NCI-H1092 treated with DMSO at 0.1 percent for 48 hours (cell line): ENCODE measurements around the gene SUSD3.

ENCODE experiments used
- DNase-seq: peaks from one replicate; lab custom pipeline; 2025; lab: John Stamatoyannopoulos, UW

Gene SUSD3

GRCh38 chr9:93030642-93031628 is 27.6 kb upstream of the SUSD3 start:
- DNase-seq: no peak

GRCh38 chr9:93031629-93032430 is 26.7 kb upstream of the SUSD3 start:
- no peak for DNase-seq

DNA sequence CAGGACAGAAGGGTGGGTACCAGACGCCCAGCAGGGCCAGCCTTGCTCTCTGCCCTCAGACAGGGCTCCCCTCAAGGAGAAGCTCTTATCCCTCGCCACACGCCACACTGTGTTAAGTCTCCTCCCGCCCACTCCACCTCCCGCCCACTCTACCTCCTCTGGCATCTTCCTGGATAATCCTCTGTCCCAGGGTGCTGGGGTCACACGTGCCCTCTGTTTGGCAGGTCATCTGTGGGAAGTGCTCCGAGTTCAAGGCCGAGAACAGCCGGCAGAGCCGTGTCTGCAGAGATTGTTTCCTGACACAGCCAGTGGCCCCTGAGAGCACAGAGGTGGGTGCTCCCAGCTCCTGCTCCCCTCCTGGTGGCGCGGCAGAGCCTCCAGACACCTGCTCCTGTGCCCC is 26.0 kb upstream of the SUSD3 start:
- DNase-seq: no peak

DNA sequence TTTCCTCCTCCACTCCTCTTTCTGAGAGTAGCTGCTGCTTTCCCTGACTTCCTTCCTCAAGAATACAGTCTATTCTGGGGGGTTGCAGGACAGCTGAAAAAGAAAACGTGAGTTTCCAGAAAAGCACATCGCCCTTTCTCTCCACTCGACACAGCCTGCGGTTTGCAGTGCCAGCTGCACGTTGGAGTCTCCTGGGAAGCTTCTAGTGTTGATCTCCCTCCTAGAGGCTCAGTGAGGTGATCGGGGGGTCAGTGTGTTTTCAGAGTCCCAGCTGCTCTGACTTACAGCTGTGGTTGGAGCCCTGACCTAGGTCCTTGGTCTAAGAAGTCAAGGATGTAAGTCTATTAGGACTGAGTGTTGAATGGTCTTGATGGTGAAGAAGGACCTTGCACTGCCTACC is 25.0 kb upstream of the SUSD3 start:
- DNase-seq: no peak

DNA sequence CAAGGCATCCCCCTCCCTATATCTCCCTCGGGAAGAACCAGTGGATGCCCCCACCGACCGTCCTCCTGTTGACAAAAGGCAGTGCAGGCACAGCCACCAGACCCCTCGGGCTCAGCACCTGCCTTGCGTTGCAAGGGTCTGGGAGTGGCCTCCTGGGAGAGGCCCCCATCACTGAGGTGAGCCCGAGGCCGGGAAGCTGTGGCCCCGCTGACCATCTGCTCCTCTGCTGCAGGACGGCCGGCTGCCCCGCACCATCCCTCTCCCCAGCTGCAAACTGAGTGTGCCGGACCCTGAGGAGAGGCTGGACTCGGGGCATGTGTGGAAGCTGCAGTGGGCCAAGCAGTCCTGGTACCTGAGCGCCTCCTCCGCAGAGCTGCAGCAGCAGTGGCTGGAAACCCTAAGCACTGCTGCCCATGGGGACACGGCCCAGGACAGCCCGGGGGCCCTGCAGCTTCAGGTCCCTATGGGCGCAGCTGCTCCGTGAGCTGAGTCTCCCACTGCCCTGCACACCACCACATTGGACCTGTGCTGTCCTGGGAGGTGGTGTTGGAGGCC is 23.3 kb upstream of the SUSD3 start:
- DNase-seq: no peak

- DNase-seq: no peak
Observed at GRCh38 chr9:93035821-93036351, 22.6 kb upstream of the SUSD3 start.

- no peak for DNase-seq
Observed at GRCh38 chr9:93036887-93037475, 21.5 kb upstream of the SUSD3 start.

DNA sequence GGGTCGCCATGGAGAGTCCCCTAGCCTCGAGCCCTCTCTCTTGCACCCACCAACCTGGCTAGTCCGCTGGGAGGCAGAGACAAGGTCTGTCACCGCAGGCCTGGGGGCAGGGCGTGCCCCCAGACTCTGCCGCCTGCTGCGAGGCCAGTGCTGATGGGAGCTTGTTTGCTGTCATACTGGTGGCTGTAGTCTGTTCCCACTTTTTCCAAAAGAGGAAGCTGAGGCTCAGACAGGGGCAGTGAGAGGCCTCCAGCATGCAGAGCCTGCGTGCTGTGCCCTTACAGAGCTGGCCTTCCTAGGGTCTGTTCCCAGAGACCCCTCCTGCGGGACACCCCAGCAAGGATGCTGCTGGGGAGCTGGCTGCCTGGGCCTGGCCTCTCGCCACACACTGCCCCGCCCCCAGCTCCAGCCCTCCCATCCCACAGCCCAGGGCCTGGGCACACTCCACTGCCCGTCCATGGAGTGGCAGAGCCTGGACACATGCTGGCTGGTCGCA is 21.0 kb upstream of the SUSD3 start:
- no peak for DNase-seq

GRCh38 chr9:93038918-93039317 is 19.6 kb upstream of the SUSD3 start:
- DNase-seq: no peak

GRCh38 chr9:93039456-93039855 is 19.0 kb upstream of the SUSD3 start:
- DNase-seq: no peak

GRCh38 chr9:93039976-93040375 is 18.5 kb upstream of the SUSD3 start:
- DNase-seq: no peak

GRCh38 chr9:93040409-93040808 is 18.1 kb upstream of the SUSD3 start:
- no peak for DNase-seq

GRCh38 chr9:93041108-93041802 is 17.2 kb upstream of the SUSD3 start:
- DNase-seq: no peak

DNA sequence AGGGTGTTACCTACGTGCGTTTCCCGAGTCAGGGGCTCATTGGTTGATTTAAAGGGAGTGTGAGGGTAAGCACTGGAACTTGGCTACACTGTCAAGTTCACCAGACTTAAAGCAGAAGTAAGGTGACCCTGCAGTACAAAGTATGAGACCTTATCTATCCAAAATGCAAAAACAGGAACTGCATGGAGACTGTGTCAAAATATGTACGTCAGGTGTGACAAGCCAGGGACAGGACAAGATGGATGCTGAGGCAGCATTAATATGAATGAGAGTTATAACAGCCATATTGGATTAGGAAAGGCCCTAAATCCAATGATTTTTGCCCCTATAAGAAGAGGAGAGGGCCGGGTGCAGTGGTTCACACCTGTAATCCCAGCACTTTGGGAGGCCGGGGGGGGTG is 15.4 kb upstream of the SUSD3 start:
- DNase-seq: no peak

GRCh38 chr9:93045521-93045920 is 13.0 kb upstream of the SUSD3 start:
- DNase-seq: no peak

DNA sequence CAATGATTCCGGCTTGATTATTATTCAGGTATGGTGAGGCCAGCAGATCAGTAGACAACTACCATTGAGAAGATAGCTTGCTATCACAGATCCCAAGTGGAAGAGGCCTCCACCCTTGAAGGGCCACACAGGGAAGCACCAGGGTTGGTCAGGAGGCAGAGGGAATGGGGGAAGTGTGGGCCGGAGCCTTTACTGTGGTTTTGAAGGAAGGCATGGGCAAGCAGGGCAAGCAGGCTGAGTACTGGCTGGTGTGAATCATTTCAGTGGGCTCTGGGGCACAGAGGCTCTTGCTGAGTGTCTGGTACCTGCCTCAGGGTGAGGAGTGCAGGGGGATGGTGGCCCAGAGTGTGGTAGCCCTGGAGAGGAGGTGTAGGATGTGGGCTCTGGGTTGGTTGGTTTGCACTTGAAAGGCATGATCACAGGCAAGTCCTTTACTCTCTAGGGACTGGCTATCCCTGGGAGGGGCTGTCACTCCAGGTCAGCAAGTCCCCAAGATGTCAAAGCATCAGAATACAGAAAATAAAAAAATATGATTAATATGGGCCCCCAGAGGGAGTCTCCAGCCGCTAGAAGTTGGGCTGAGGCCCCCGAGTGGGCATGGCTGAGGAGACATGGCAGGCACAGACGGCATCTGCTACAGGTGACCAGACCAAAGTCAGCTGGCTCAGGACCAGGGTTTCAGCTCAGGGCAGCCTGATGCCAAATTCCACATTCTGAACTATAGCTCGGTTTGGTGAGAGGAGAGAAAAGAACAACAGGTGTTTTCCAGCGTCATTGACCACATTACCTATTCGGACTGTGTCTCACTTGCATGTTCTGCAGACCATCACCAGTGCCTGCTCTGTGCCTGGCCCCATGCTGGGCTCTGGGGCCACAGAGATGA is 9.7 kb upstream of the SUSD3 start:
- DNase-seq: no peak

GRCh38 chr9:93049491-93049890 is 9.0 kb upstream of the SUSD3 start:
- DNase-seq: no peak

DNA sequence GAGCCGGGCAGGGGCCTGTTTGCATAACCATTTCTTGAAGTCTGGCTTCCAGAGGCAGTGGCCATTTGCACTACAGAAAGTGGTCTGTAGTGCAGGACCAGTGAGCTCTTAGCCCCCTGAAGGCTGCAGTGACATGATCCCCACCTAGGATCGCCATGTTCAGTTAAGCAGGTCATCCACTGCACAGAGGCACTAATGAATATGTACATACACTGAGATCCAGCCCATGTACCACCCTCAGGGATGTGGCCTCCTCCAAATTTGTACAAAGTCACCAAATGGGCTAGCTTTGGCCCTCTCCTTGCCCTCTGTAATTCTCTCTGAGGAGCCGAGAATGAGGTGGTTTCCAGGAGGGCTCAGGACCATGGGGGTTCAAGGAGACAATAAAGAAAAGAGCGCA is 8.3 kb upstream of the SUSD3 start:
- no peak for DNase-seq

- no peak for DNase-seq
Observed at GRCh38 chr9:93051680-93052089, 6.8 kb upstream of the SUSD3 start.
